GM18867 (cell line): ENCODE measurements around the gene MAP4K3.
A peak's percentile ranks its signal among the peaks of the same experiment; 100 is the strongest.

Source experiments
- ATAC-seq: cut with Tn5 transposase; IDR thresholded peaks from one replicate; pipeline ENCODE4 v1.9.1; 2021; ENCODE audit warnings: mild to moderate bottlenecking, moderate library complexity; ENCODE audit not compliant: unreplicated experiment

The MAP4K3 gene

GRCh38 chr2:39320162-39320561, 116.9 kb downstream of the MAP4K3 start:
- ATAC-seq: no peak

- no peak for ATAC-seq
These were observed 123.5 kb downstream of the MAP4K3 start for GRCh38 chr2:39313575-39313974.

GRCh38 chr2:39311469-39311868, 125.6 kb downstream of the MAP4K3 start:
- ATAC-seq: no peak

- ATAC-seq: no peak
These were observed 128.3 kb downstream of the MAP4K3 start for GRCh38 chr2:39308778-39309177.

- no peak for ATAC-seq
These were observed 130.5 kb downstream of the MAP4K3 start for GRCh38 chr2:39306626-39307025.

GRCh38 chr2:39304729-39305128, 132.4 kb downstream of the MAP4K3 start:
- no peak for ATAC-seq

- ATAC-seq: no peak
These were observed 132.9 kb downstream of the MAP4K3 start for GRCh38 chr2:39304200-39304599.

- ATAC-seq: no peak
These were observed 135.7 kb downstream of the MAP4K3 start for GRCh38 chr2:39301352-39301751.

- ATAC-seq: no peak
These were observed 136.8 kb downstream of the MAP4K3 start for GRCh38 chr2:39300044-39300978.

- no peak for ATAC-seq
These were observed 146.7 kb downstream of the MAP4K3 start for GRCh38 chr2:39290433-39290832.

GRCh38 chr2:39289609-39290008, 147.5 kb downstream of the MAP4K3 start:
- no peak for ATAC-seq

- no peak for ATAC-seq
These were observed 153.5 kb downstream of the MAP4K3 start for GRCh38 chr2:39283561-39283960.

- no peak for ATAC-seq
These were observed 155.7 kb downstream of the MAP4K3 start for GRCh38 chr2:39281391-39281790.

GRCh38 chr2:39275016-39275415, 162.1 kb downstream of the MAP4K3 start:
- no peak for ATAC-seq

- ATAC-seq: no peak
These were observed 167.1 kb downstream of the MAP4K3 start for GRCh38 chr2:39269941-39270340.

GRCh38 chr2:39266916-39267434, 170.1 kb downstream of the MAP4K3 start:
- ATAC-seq: no peak

GRCh38 chr2:39266139-39266805, 170.8 kb downstream of the MAP4K3 start:
- peak; percentile 82 for ATAC-seq

GRCh38 chr2:39265315-39265714, 171.8 kb downstream of the MAP4K3 start:
- ATAC-seq: no peak

GRCh38 chr2:39264733-39265132, 172.4 kb downstream of the MAP4K3 start:
- ATAC-seq: peak; percentile 74

GRCh38 chr2:39260087-39260486, 177.0 kb downstream of the MAP4K3 start:
- no peak for ATAC-seq

GRCh38 chr2:39256040-39256439, 181.0 kb downstream of the MAP4K3 start:
- no peak for ATAC-seq
